Parathyroid adenoma (tissue), 2 donors: ENCODE results near the gene GPBP1L1.

Experiments used
- H2AFZ ChIP-seq: fragments of 300-600 bp; sonication (generic); one replicate; pipeline ENCODE4 v1.7.0; 2017; ENCODE audit warnings: antibody characterized with exemption, mild to moderate bottlenecking
- H3K27ac ChIP-seq: fragments of 300-600 bp; sonication (generic); one replicate; pipeline ENCODE4 v1.7.0; 2017
- H3K27me3 ChIP-seq: fragments of 300-600 bp; sonication (generic); one replicate; pipeline ENCODE4 v1.7.0; 2017; ENCODE audit warnings: low read length; ENCODE audit not compliant: control insufficient read depth, insufficient read depth
- H3K36me3 ChIP-seq: fragments of 300-600 bp; sonication (generic); one replicate; pipeline ENCODE4 v1.7.0; 2017; ENCODE audit warnings: low read length; ENCODE audit not compliant: control insufficient read depth, insufficient read depth
- H3K4me1 ChIP-seq: fragments of 300-600 bp; sonication (generic); one replicate; pipeline ENCODE4 v1.7.0; 2017; ENCODE audit warnings: control low read depth
- H3K4me2 ChIP-seq: fragments of 300-600 bp; sonication (generic); one replicate; pipeline ENCODE4 v1.7.0; 2017; ENCODE audit warnings: low read length
- H3K4me3 ChIP-seq: fragments of 300-600 bp; sonication (generic); one replicate; pipeline ENCODE4 v1.7.0; 2017; ENCODE audit warnings: low read depth, low read length
- H3K79me2 ChIP-seq: fragments of 300-600 bp; sonication (generic); one replicate; pipeline ENCODE4 v1.7.0; 2017; ENCODE audit warnings: control low read depth
- H3K9ac ChIP-seq: fragments of 300-600 bp; sonication (generic); one replicate; pipeline ENCODE4 v1.7.0; 2017; ENCODE audit warnings: mild to moderate bottlenecking
- H3K9me3 ChIP-seq: fragments of 300-600 bp; sonication (generic); one replicate; pipeline ENCODE4 v1.7.0; 2017; ENCODE audit warnings: low read length; ENCODE audit not compliant: control insufficient read depth
- CTCF ChIP-seq: fragments of 300-600 bp; sonication (generic); IDR thresholded peaks from one replicate; pipeline ENCODE4 v1.7.0; 2017; ENCODE audit warnings: antibody characterized with exemption, mild to moderate bottlenecking
- donor health status: primary hyperparathyroidism.

Gene GPBP1L1

DNA sequence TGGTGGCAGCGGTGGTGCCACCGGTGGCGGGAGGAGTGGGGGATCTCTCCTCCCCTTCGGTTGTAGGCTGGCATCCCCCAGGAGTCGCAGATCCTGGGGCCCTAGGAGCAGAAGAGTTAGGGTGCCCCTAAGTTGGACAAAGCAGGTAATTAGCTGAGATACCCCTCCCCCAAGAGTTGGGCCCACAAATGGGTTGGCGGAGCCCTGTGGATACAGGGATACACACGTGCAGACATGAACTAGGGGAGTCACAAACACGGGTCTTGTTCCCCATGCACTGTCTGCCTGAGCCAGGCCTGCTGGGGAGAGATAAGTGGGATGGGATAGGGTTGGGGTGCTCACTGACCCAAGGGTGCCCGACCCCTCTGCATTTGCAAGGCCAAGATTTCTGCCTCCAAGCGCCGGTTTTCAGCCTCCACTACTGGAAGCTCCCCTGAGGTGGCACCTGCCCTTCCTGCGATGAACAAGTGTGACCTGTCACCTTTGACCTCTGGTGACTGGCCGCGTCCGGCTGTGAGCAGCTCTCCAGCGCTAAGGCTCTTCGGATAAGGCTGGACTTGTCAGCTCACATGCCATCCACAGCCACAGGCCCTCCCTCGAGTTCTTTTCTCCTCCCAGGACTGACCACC, 64.3 kb downstream of the GPBP1L1 start:
- H3K4me1 ChIP-seq: no peaks in the 10 kb centered on the region
- no peaks in the 10 kb centered on the region for H3K36me3 ChIP-seq
- no peak overlapping the region for H3K4me3 ChIP-seq
- H2AFZ ChIP-seq: no peak overlapping the region
- no peaks in the 10 kb centered on the region for H3K9me3 ChIP-seq
- no peaks in the 10 kb centered on the region for H3K27me3 ChIP-seq
- no peak for TF ChIP-seq CTCF
- no peak overlapping the region for H3K4me2 ChIP-seq
- H3K79me2 ChIP-seq: no peaks in the 10 kb centered on the region
- H3K27ac ChIP-seq: peak overlapping the region; percentile 39
- no peak overlapping the region for H3K9ac ChIP-seq

DNA sequence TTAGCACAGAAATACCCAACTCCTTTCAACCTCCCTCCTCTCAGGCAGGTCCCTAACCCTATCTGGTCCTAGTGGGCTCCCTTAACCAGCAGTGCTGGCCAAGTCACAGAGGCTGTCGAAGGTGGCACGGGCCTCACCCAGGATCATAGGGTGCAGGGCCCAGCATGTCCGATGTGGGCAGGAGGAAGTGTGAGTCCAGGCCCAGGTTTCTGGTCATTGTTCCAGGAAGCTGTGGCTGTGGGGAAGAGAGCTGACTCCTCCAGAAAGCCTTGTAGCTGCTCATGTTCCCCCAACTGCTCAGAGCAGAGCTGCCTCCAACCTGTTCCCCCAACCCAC, 64.9 kb downstream of the GPBP1L1 start:
- Histone ChIP-seq H3K79me2 (no peaks in the 10 kb centered on the region), H3K4me1 (no peaks in the 10 kb centered on the region), H3K9ac (no peak overlapping the region), H3K36me3 (no peaks in the 10 kb centered on the region), H3K4me3 (no peak overlapping the region), H3K27me3 (no peaks in the 10 kb centered on the region), H3K4me2 (no peak overlapping the region), H3K9me3 (no peaks in the 10 kb centered on the region), H3K27ac (peak overlapping the region; percentile 39), H2AFZ (no peak overlapping the region)
- TF ChIP-seq CTCF: no peak

- Histone ChIP-seq H3K36me3 (no peaks in the 10 kb centered on the region), H3K4me2 (no peak overlapping the region), H3K79me2 (no peaks in the 10 kb centered on the region), H3K27ac (peak overlapping the region; percentile 39), H3K4me1 (no peaks in the 10 kb centered on the region), H3K9me3 (no peaks in the 10 kb centered on the region), H3K4me3 (no peak overlapping the region), H3K27me3 (no peaks in the 10 kb centered on the region), H3K9ac (no peak overlapping the region), H2AFZ (no peak overlapping the region)
- TF ChIP-seq CTCF: no peak
Observed at GRCh38 chr1:45620588-45621500, 65.5 kb downstream of the GPBP1L1 start.

DNA sequence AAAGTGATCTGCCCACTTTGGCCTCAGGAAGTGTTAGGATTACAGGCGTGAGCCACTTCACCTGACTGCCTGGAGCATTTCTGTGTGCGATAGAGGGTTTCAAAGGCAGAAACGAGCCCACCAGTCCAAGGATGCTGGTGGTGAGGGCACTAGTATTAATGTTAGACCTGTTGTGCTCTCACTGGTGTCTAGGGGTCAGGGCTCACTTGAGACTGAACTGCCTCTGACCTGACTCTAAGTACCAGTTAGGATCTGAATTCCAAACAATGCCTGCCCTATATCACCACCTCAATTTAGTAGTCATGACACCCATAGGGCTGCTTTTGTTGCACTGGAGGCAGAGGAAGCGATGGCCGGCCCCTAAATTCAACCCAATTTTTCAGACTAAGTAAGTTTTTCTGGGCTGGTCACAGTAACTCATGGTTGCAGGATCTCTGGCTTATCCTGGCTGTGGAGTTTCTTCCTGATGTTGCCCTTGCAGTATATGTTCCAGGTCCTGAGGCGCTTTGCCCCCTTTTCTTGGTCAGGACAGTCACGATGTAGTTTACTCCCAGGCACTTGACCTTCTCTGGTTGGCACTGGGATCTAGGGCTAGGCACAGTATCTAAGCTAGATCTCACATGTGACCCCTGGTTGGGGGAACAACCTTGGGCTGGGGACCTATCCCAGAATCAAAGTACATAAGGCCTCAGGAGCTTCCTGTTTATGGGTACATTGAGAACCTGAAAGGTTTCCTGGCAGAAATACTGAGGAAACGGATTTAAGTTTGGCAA, 67.0 kb downstream of the GPBP1L1 start:
- Histone ChIP-seq H3K27me3 (no peaks in the 10 kb centered on the region), H3K79me2 (no peaks in the 10 kb centered on the region), H3K36me3 (no peaks in the 10 kb centered on the region), H3K9ac (no peak overlapping the region), H3K4me1 (no peaks in the 10 kb centered on the region), H3K9me3 (no peaks in the 10 kb centered on the region), H3K27ac (peak overlapping the region; percentile 15), H2AFZ (no peak overlapping the region), H3K4me3 (no peak overlapping the region), H3K4me2 (no peak overlapping the region)
- TF ChIP-seq CTCF: no peak
